Activated effector memory CD4-positive, alpha-beta T cell treated with Interleukin-2 at 50 U/mL for 16 hours (primary cell): Measurements from ENCODE around the gene MLH3.

ENCODE experiments used
- DNase-seq: peaks from one replicate; pipeline ENCODE4 v3.0.0-alpha.2; 2020

The MLH3 gene

DNA sequence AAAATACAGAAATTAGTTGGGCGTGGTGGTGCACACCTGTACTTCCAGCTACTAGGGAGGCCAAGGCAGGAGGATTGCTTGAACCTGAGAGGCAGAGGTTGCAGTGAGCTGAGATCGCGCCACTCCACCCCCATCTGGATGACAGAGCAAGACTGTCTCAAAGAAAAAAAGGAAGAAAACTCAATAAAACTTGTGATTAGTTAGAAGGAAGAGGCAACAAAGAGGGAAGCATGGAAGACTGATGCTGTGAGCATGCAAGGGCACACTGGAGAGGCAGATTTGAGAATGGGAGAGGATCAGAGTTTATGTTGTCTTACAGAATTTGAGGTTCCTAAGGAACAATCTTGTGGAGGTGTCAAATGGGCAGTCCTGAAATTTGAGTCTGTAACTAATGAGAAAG lies 15.4 kb upstream of the MLH3 start:
- no peak for DNase-seq

DNA sequence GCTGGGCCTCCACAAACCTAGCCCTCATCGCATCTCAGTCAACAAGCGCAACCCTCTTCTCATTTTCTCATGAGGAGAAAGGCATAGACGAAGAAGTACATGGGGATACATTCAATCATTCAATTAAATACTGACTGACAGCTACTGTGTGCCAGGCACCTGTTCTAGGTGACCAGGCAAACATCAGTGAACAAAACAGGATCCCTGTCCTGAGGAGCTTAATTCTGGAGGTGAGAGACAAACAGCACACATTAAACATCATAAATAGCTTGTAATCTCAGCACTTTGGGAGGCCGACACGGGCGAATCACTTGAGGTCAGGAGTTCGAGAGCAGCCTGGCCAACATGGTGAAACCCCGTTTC lies 12.9 kb upstream of the MLH3 start:
- no peak for DNase-seq

DNA sequence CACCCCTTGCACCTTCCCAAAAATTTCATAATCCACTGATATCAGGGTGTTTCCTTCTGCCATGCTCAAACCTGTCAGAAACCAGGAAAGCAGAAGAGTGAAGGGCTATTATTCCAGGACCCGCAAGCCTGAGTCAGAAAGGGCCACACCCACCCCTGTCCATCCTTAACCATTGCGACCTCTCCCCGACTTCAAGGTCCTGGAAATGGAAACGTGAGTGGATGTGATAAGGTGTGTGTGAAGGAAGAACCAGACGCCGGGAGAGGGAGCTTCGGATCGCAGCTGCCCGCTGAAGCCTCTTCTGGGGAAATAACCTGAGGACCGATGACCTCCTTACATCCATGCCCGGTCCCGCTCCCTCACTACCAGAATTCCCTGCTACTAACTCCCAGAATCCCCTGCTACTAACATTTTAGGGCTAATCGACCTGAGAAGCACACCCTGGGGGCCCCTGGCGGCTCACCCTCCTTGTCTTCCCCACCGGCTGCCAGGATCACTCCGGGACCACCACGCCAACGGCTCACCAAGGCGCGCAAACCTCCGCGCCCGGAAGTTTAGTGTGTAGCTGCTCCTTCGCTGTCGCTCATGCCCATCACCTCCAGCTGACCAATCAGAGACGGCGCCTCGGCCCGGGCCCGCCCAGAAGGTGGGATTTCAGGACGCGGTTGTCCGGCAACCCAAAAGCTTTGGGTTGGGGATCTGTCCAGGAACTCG lies 12.4 kb upstream of the MLH3 start, which contains the start of gene ACYP1:
Gene ACYP1 (minus strand): TSS at position 534 of the 714 bp plus-strand sequence. CDS start 471 bp downstream, at position 63.
- DNase-seq = peak; percentile 88

DNA sequence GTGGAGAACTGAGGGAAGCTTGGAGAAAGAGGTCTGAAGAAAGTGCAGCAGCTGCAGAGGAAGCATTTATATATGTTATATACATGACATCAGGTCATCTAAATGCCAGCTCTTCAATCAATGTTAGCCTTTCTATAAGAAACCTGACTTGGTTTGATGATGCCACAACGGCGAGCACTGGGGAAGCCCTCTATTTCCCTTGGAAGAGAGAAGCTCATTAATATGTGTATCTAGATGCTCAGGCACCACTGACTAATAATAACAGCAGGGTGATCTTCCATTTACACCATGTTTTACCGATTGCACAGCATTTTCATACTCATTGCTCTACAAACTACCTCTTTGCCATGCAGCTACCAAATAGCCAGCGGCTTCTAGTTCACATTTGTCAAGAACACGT lies 11.7 kb upstream of the MLH3 start:
- DNase-seq = no peak

DNA sequence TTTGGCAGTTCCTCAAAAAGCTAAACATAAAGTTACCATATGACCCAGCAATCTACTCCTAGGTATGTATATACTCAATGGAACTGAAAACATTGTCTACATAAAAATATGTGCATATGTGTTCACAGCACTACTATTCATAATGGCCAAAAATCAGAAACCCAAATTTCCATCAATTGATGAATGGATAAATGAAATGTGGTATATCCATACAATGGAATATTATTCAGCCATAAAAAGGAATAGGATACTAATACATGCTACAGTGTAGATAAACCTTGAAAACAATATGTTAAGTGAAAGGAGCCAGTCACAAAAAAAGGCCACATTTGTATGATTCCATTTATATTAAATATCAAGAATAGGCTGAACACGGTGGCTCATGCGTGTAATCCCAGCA lies 9.2 kb upstream of the MLH3 start:
- no peak for DNase-seq

DNA sequence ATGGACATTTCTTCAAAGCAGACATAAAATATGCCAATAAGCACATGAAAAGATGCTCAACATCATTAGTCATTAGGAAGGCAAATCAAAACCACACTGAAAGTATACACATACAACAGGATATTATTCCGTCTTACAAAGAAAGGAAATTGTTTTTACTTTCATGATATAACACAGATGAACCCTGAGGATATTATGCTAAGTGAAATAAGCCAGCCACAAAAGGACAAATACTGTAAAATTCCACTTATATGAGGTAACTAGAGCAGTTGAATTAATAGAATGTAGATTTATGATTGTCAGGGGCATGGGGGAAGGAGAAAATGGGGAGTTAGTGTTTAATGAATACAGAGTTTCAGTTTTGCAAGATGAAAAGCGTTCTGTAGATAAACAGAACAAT lies 8.4 kb upstream of the MLH3 start:
- DNase-seq = no peak

DNA sequence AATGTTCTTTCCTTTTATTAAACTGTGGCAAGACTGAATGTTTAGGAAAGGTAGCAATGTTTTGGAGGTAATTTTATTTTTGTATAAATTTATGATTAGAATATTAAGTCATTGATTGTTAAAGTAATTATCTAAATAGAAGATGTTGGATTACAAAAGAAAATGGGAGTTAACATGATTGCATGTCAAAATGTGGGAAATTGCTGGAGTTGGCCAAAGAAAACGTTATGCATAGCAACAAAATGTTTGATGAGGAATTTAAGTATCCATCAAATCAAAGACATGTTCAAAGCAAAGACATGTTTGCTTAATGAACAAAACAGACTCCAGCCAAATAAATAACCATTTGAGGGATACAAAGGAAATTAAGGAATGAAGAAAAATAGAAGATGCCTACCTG lies 3.2 kb upstream of the MLH3 start:
- DNase-seq = no peak

DNA sequence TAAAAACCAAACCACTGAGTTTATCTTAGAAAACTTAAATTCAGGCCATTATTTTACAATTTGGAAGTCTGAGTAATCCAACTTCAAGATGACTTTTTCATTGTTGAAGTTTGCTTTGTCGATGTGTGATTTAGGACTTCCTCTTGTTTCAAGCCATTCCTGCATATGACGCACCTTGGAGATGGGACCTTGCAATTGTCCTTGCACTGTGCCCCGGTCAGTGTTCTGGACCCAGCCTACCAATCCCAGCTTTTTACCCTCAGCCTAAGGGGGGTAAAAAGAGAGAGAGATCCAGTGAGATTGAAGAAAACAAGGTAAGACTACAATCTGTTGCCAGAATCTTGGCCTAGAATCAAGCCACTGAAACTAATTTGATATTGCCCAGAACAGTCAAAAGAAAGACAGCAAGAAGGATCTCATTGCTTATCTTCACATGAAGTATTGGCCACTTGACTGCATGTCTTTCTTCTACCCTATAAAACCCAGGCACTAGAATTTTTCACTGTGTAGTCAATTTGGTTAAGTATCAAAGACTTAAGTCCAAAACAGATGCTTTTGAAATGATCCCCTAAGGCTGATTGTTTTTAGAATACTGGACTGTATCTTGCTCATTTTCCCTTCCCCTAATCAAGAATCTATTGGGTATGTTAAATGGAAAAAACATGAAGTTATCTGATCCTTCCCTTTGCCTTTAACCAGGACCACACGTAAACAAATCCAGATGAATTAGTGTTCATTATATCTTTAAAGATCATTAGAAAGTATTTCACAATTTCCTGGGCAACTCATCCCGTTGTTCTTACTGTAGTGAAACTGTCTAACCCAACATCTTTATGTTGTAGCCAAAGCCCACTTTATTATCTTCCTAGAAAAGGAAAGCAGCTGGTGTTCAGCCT lies 2.4 kb upstream of the MLH3 start:
- DNase-seq = no peak

DNA sequence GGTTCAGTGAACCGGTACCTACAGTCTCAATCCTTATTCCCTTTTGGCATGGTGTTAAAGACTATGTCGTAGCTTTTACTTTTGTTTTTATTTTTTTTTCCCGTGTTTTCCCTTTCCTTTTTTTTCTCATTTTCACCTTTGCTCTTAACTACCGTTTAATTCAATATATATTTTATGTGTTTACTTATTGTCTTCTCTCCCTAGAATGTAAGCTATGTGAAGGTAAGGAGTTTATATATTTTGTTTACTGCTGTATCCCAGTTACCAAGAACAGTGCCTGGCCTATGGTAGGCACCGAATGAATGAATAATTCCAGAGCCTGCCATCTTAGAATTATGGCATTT lies 261 bp upstream of the MLH3 start:
- DNase-seq = no peak

DNA sequence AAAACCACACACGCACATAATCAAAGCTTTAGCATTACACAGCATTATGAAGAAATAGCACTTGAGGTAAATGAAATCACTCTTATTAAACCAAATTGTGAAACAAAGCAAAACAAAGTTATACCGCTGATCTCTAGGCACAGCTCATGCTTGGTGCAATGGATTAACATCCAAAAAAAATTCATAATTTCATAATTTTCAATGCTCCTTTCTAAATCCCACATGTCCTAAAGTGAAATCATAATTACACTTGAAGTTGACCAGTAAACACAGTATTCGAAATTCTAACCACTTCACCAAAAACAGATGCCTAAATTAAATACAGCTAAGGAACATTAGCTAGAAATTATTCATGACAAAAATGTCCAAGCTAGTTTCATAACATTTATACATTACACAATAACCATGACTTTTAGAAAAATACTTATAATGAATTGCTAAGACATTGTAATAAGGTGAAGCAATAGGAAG lies 1.5 kb downstream of the MLH3 start:
- DNase-seq = no peak

DNA sequence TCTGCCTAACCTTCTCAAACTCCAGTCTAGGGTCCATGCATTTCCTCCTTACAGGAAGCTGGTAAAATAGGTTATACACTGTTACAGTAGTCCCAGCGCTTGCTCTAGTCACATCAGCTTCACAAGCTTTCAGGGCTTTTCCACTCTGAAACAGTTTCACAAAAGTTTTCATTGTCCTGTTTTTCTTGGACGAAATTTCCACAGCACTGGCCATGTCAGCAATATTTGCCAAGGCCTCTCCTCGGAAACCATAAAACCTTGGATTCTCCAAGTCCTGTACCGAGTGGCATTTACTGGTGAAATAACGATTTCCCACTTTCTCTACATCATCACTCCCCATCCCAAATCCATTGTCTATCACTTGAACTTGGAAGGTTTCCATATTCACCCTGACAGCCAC lies 2.1 kb downstream of the MLH3 start:
- DNase-seq = no peak

DNA sequence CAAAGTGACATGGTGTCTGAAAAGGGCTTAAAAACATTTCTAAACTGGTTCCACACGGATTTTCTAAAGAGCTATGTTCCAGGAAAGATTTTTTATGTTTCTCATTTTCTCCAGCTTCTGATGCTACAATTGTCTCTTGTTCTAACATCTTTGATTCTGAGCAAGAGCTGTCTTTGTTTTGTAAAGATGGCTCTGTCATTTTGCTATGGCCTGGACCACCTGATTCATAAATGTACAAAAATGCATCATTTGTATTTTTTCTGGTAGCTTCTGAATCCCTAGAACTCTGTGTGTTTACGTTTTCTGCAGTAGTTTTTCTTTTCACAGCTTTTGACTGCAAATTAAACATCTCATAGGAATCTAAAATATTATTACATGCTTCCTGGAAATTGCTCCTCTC lies 3.2 kb downstream of the MLH3 start:
- DNase-seq = no peak

DNA sequence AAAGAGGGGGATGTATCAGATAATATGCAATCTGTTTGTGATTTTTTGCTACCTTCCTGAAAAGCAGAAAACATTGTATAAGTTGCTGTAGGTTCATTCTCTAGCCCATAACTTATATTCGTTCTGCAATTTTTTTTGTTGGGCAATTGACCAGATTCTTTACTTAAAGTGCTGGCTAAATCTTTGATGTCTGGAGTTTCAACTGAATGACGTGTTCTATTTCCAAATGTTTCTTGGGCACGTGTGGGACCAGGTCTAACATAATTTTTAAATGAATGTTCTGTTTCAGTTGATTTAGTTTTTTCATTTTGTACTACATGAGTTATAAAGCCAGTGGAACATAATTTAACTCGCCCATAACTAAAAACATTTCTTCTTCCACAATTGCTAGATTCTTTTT lies 3.8 kb downstream of the MLH3 start:
- DNase-seq = no peak

DNA sequence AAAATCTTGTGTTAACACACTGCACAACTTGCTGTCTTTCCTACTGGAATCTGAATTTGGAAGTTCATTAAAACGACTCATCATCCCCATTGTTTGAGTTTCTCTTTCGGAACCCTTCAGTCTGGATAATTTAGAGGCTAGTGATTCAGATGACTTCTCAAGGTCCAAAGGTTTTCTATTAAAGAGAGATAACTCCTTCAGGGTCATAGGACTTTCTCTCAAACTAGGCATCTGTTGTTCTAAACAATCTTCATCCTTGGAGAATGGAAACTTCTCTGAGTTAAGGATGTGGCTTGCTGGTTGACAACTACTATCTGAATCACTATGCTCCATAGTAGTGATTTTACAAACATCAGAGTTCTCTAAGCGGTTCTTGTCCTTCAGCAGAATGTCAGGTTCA lies 4.4 kb downstream of the MLH3 start:
- DNase-seq = no peak

DNA sequence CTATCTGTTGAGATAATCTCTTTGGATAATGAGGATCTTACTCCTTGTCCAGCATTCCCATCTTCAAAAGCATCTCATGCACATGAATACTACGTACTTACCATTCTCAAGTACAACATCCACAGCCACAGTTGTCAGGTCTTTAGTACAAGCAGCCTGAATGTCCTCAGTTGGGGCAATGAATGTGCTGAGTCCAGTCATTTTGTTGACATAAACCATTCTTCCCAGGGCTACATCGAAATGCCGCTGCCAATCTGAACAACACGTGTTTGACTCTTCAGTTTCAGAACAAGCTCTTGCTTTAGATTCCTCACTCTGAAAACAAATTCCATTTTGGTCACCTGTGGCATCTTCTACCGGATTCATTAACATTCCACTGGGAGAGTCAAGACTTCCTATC lies 5.0 kb downstream of the MLH3 start:
- DNase-seq = no peak

DNA sequence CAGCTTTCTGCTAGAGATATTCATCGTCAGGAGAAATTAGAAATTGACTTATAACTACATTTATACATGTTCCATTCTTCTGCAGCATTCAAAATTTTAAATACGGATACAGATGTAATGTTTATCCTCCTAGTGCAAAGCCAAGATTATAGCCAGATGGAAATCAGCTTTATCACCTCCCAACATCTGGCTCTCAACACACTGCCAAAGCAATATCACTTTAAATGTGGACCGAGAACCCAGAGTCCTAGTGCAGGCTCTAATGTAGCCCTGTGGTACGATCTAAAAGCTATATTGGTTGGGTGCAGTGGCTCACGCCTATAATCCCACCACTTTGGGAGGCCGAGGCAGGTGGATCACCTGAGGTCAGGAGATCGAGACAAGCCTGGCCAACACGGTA lies 6.5 kb downstream of the MLH3 start:
- DNase-seq = no peak

DNA sequence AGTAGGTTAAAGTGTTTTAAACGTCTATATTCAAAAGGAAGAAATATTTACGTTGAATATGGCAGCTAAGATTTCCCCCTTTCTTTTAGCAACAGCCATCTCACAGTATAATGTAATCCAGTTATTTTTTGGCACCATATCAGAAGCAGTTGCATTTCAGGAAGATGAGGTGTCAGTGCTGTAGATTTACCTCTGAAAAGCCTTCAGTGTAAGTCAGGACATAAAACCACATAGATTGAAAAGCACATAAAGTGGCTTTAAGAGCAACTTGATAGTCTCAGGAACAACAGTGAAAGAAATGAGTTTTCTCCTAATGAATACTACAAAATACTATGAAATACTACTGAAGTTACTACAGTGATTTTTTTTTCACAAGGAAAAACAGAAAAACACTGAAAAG lies 6.9 kb downstream of the MLH3 start:
- DNase-seq = no peak

DNA sequence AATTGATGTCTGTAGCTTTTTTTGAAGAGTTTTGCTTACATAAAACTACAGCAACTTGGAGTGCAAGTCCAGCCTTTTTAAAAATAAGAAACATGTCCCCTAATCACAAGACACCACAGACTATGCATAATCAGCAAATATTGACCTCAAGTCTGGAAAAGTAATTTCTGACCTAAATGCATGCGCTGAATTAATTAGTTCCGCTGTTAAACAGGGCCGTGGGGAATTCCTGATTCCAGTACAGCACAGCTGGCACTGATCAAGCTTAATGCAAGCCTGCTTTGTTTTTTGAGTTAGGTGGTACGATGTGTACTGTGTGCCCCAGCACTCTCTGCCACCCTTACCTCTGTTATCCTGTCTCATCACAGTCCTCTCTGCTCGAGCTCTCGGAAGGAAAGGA lies 9.2 kb downstream of the MLH3 start:
- no peak for DNase-seq

DNA sequence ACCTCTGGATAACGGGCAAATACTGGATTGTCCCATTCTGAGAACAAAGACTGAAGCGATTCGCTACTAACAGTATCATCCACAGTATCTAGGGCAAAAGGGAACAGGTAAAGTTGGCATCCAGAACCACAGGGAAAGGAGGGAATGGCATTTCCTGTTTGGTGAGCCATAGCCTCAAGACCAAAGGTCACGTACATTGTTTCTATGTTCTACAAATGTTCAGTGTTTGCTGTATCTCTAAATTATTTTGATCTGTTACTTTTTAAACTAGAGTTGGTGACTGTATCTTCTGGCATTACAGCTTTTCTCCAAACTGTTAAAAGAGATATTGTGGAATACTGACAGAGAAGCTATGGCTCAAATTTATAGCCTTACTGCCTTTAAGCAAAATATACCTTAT lies 9.7 kb downstream of the MLH3 start:
- no peak for DNase-seq

DNA sequence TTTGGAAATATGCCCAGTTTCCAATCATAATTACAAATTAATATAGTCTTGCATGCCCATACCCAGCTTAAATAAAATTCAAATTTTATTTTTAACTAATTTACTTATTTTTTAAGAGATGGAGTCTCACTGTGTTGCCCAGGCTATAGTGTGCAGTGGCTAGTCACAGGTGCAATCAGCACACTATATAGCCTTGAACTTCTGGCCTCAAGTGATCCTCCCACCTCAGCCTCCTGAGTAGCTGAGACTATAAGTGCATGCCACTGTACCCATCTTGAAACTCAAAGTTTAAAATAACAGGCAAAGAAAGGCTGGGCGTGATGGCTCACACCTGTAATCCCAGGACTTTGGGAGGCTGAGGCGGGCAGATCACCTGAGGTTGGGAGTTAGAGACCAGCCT lies 10.3 kb downstream of the MLH3 start:
- no peak for DNase-seq

DNA sequence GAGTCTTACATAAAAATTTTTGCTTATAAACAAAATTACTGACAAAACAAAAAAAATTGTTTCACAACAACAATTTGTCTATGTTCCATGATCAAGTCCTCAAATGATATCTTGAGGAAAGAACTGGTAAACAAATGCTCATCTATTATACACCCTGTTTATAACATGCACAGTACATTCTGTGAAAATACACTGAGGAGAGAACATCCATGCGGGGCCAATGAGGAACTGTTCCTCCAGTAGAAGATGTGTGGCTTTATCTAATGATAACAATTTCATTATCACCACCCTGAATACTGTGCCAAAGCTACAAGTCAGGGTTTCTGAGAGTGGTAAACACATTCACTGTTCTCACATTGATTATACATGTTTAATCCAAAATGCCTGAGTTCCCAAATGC lies 10.8 kb downstream of the MLH3 start:
- DNase-seq = no peak

DNA sequence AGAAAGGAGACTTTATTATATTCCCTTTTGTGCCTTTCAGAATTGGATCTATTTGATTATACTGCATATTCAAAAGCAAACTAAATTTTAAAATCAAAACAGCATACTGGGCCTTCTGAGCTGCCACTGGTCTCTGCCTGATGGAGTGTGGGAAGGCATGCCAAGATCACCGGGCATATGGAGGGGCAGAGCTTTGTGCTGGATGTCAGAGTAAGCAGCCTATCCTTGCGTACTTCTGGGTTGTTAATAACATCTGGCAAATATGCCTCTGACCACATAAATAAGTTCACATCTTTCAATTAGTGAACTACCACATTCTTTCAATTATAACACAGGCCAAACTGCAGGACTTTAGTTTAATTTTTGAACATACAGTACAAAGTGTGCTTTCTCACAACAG lies 18.3 kb downstream of the MLH3 start:
- no peak for DNase-seq

DNA sequence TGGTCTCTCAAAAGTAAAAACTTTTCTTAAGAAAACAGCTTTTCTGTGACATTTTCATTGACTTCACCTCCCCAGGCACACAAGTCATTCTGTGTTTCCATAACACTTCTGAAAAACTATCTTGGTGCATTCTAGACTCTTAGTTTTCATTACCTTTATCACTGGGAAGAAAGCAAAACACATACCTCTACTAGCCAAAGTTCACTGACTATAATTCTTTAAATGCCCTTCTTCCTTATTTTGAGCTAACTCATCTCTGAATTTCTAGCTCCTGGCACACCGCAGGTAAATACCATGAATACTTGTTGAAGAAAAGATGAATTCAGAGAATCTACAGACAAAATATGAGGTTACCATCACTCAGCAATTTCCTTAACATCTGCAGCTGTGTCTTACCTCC lies 21.1 kb downstream of the MLH3 start:
- DNase-seq = no peak

DNA sequence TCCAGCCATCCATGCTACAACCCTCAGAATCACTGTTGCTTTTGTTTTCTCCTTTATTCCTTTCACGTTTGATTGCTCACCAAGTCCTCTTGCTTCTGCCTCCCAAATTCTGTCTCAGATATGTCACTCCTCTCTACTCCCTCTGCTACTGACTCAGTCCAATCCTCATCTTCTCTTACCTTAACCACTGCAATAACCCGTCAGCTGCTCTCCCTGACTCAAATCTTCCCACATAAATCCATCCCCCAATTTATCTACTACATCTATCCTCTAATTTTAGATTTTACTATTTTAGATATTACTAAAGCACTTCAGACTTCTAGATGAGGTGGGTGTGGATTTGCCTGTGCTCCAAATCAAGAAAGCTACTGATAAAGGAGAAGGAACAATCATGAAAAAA lies 25.4 kb downstream of the MLH3 start:
- DNase-seq = no peak

DNA sequence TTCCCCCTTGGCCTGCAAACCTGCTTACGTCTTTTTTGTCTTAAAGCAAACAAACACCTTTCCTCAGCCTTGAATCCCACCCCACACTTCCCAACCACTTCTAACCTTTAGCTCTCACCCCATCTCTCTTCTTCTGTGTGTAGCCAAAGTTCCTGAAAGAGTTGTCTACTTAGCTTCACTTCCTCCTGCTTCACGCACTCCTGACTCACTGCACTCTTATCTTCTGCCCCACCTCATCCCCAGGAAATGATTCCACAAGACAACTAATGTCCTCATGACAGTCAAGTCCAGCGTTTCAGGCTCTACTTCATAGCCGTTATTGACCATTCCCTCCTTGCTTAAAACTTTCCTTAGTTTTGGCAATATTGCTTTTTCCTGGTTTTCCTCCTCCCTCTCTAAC lies 26.2 kb downstream of the MLH3 start:
- no peak for DNase-seq
